Skeletal muscle cell (primary cell): ENCODE results near the gene TMEM190.
"Not testable (repeated sequence)": the region's sequence is repeated elsewhere in the genome, so short reads cannot be mapped to it uniquely, and the experiment has no call there.

Experiments used
- DNase-seq: peaks from one replicate; pipeline ENCODE4 v3.0.0-alpha.2; 2010; ENCODE audit warnings: low read depth
- H3K4me3 ChIP-seq: 2 replicates; pipeline ENCODE4 v1.5.1; 2011; ENCODE audit warnings: low read depth, mild to moderate bottlenecking, control low read depth, low read length, moderate library complexity

Gene TMEM190

DNA sequence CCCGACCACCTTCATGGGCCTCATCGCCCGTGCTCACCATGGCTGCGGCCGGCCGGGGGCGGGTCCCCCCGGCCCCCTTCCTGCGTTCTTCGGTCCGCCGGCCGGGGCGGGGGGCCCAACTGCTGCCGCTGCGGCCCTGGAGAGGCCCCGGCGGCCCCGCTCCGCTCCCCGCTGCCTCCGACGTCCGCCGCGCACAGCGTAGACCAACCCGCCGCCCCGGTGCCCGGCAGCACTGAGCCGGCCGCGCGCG, 30.8 kb downstream of the TMEM190 start, which contains the start of gene UBE2S:
Gene UBE2S (minus strand): TSS at position 239 of the 250 bp plus-strand sequence. CDS start 199 bp downstream, at position 40.
- H3K4me3 ChIP-seq: peak within 1 kb of the TSS; percentile 71
- DNase-seq: not testable (repeated sequence)

DNA sequence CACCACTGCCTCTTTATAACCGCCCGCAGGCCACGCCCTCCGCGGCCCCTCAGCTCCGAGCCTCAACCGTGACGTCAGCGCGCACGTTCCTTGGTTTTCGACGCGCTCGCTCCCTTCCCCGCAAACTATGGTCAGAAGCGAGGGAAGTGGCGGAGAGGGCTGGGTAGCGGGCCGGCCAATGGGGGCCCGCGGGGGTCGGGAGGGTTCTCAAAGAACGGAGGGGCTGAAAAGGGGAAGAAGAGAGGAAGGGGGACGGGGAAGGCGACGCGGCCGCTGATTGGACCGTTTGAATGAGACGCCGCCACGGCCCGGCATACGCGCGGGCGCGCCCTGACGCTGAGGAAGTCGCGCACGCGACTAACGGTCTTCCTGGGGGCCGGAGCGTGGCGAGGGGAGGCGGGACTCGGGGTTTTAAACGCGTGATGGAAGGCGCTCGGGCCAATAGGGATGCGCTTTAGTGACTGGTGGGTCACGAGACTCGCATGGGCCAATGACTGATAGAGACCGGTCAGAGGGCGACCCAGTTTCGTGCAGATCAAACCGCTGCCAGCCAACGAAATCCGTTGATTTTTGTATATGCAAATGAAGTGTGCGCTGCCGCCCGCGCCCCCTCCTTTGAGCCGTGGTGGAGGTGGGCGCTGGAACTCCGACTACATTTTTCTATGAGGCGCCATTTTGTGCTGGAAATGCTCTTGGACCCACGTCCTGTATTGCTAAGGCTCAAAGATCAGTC, 31.3 kb downstream of the TMEM190 start:
- H3K4me3 ChIP-seq: peak overlapping the region; percentile 71
- DNase-seq: peak; percentile 99

DNA sequence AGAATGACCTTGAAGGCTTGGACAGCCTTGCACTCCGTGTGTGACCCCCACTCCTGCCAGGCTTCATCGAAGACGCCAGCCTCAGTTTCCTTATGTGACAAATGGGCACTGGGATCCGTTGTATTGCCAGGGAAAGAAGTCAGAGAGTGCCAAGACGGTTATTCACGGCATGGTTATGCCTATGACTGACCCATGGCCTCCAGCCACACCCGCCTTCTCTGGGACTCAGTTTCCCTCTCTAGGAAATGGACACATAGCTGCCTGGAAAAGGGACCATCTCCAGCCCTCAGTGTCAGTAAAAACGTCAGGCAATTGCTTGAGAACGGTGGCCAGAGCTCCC, 31.9 kb downstream of the TMEM190 start:
- DNase-seq: no peak
- H3K4me3 ChIP-seq: peak overlapping the region; percentile 51

DNA sequence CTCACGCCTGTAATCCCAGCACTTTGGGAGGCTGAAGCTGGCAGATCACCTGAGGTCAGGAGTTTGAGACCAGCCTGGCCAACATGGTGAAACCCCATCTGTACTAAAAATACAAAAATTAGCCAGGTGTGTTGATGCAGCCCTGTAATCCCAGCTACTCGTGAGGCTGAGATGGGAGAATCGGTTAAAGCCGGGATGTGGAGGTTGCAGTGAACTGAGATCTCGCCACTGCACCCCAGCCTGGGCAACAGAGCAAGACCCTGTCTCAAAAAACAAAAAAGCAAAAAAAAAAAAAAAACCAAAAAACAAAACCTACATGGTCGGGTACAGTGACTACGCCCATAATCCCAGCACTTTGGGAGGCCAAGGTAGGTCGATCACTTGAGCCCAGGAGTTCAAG, 32.6 kb downstream of the TMEM190 start:
- DNase-seq, H3K4me3 ChIP-seq: not testable (repeated sequence)

DNA sequence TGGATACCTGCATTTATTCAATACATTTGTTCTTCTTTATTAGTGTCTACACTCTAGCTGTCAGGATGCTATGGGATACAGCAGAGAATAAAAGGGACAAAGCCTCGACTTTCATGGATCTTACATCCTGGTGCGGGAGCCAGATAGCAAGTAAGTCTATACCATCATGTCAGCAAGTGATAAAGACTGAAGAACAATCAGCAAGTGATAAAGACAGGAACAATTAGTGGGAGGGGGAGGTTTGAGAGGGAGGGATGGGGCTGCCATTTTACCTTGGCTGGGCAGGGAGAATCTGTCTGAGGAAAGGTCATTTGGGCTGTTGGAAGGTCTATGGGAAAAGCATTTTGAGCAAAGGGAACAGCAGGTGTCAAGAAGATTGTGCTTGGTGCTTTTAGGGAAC, 33.5 kb downstream of the TMEM190 start:
- DNase-seq: no peak
- H3K4me3 ChIP-seq: no peak overlapping the region

DNA sequence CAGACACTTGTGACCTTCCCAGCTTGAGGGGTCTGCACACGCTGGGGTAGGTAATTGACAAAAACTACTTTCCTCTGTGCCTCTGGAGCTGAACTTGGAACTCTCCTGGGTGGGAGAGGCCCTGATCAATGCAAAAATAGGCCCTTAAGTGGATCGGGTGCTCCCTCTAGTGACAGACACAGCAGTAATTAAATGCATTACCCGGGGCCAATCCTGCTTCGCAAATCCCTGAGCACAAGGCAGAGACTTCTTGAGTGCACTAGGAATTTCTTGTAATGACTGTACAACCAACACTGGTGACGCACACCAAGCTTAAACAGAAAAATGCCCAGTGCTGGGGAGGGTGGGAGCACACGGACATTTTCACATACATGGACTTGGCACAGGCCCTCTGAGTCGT, 41.6 kb downstream of the TMEM190 start:
- H3K4me3 ChIP-seq: no peak overlapping the region
- DNase-seq: peak; percentile 39

DNA sequence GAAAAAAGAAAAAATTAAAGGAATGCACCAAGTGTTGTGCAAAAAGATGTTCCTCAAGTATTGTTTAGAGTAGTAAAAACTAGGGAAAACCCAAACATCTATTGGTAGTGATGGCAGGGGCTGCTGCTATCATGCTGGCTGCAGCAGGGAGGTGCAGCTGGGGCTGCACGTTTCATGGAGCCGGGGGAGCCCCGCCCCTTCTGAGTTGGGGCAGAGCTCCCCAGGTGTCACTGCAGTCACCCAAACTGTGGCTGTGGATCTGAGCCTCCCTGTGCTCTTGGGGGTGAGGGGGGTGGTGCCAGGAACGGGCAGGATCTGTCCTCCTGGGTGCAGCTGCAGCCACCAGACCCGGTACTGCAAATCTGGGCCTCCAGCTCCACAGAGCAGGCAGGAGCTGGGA, 42.5 kb downstream of the TMEM190 start:
- DNase-seq: no peak
- H3K4me3 ChIP-seq: no peak overlapping the region

DNA sequence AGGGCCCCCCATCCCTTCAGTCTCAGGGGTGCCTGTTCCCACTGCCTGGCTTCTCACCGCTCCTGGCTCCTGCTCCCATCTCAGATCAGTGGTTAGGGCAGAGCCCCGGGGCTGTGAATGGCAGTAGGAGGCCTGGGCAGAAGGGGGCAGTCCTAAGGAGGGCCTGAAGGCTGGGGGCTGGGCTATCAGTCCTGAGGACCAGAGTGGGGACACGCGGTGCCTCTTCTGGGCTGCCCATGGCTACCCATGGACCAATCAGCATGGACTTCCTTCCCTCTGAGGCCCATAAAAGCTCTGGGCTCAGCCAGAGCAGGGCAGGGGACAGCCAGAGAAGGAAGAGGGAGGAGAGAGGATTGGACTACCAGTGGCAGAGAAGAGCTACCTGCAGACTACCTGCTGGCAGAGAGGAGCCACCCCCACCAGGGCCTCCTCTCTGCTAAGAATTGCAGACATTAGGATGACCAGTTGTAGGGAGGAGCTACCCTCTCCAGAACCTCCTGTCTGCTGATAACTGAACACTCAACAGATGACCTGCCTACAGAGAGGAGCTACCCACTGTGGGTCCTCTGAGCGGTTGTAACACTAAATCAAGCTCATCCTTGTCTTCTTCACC, 43.1 kb downstream of the TMEM190 start:
- no peak for DNase-seq
- H3K4me3 ChIP-seq: no peak overlapping the region

DNA sequence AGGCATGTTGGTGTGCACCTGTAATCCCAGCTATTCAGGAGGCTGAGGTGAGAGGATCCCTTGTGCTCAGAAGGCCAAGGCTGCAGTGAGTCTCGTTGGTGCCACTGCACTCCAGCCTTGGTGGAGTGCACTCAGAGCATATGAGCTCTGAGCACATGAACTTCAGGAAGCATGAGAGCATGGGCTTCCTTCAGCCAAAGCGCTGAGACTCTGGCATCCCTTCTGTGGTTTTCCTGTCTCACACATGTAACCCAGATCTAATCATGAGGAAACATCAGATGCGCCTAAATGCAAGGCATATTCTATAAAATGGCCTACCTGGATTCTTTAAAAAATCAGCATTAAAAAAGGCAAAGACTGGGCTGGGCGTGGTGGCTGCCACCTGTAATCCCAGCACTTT, 44.7 kb downstream of the TMEM190 start:
- not testable (repeated sequence) for DNase-seq, H3K4me3 ChIP-seq

DNA sequence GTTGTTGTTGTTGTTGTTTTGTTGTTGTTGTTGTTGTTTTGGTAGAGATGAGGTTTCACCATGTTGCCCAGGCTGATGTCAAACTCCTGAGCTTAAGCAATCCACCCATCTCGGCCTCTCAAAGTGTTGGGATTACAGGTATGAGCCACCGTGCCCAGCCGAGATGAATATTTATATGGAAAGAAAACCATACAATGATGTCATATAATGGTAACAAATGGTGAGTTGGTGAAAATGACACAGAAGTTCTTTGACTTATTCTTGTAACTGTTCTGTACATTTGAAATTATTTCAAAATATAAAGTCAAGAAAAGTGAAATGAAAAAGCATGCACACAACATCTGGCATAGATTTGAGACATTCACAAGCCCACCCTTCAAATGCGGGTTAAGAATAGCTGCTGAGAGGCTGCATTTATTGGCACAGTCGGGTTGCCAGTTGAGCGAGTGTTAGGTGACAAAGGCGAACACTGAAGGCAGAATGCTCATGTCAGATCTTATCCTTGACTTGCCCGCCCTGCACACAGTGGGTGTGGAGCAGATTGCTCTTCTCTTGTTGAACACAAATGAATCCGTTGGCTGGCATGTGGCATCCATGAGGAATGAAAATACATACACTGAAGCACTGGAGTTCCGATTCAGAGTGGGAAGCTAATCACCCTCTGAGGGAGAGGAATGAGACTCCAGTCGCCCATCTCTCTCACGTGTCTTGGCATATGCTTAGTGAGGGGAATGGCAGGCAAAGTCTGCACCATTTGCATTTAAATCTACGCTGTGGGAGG, 46.8 kb downstream of the TMEM190 start:
- DNase-seq: no peak
- H3K4me3 ChIP-seq: no peak overlapping the region

DNA sequence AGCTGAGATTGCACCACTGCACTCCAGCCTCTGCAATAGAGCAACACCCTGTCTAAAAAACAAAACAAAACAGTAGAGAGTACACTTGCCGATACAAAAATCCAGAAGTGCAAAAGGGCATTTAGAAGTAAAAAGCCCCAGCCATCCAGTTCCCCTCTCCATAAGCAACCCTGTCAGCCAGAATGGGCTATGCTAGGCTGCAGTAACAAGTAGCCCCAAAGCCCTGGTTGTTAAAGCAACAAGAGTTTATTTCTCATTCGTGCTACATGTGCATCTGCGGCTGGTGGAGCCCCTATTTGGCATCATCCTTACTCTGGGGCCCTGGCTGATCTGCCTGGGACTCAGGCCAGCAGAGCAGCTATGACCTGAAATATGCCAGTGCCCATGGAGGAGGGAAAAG, 47.9 kb downstream of the TMEM190 start:
- H3K4me3 ChIP-seq: no peak overlapping the region
- no peak for DNase-seq

DNA sequence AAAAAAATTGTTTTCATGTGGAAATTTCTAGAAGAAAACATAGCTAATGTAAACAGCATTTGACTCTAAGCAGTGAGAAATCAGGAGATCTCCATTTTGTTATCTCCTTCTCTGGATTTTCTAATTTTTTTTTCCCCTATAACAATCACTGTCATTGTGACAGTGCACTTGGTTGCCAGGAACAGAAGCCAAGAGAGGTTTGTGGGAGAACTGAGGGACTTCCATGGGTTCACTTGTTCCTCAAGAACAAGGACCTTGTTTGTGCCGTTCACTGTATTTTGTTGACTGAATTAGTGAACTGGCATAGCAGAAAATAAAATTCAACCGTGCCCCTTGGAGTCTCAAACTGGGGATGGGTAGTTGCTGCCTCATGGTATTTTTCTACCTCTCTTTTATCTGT, 49.4 kb downstream of the TMEM190 start:
- DNase-seq: no peak
- no peak overlapping the region for H3K4me3 ChIP-seq
